HepG2 (cell line): Measurements from ENCODE around the gene EGFLAM. TPM values are rescaled to one million over a fixed set of nuclear protein-coding genes. Genes with fewer than 3 reads are reported as not detected.

Experiments
- ELF3 ChIP-seq: IDR thresholded peaks from 2 replicates; pipeline ENCODE4 v1.6.1; 2016; ENCODE audit warnings: missing genetic modification reagents, missing compliant biosample characterization
- FOXA3 ChIP-seq: IDR thresholded peaks from 2 replicates; pipeline ENCODE4 v1.6.1; 2016; ENCODE audit warnings: missing genetic modification reagents, missing compliant biosample characterization
- KDM3A ChIP-seq: IDR thresholded peaks from 2 replicates; pipeline ENCODE4 v1.6.1; 2018; ENCODE audit warnings: low read depth, missing compliant biosample characterization
- MED1 ChIP-seq: sonication (generic); formaldehyde crosslinking; IDR thresholded peaks from 2 replicates; pipeline ENCODE4 v1.4.0; 2020; ENCODE audit warnings: missing genetic modification reagents
- MIXL1 ChIP-seq: IDR thresholded peaks from 2 replicates; pipeline ENCODE4 v1.6.1; 2016
- NCOA1 ChIP-seq: sonication (generic); formaldehyde crosslinking; IDR thresholded peaks from 2 replicates; pipeline ENCODE4 v1.9.0; 2021; ENCODE audit warnings: missing genetic modification reagents
- SALL2 ChIP-seq: sonication (generic); formaldehyde crosslinking; IDR thresholded peaks from 2 replicates; pipeline ENCODE4 v1.8.1; 2023; ENCODE audit warnings: mild to moderate bottlenecking, missing genetic modification reagents, inconsistent platforms
- SMC3 ChIP-seq: IDR thresholded peaks from 2 replicates; pipeline ENCODE4 v1.6.1; 2011; ENCODE audit warnings: low read length, improper control_type of control experiment
- YEATS2 ChIP-seq: sonication (generic); formaldehyde crosslinking; IDR thresholded peaks from 2 replicates; pipeline ENCODE4 v1.4.0; 2020; ENCODE audit warnings: missing genetic modification reagents, borderline replicate concordance
- ZFX ChIP-seq: sonication (generic); formaldehyde crosslinking; IDR thresholded peaks from 2 replicates; pipeline ENCODE4 v1.4.0; 2020; ENCODE audit warnings: mild to moderate bottlenecking, low read depth, missing genetic modification reagents, moderate library complexity
- ZNF101 ChIP-seq: sonication (generic); formaldehyde crosslinking; IDR thresholded peaks from 2 replicates; pipeline ENCODE4 v1.4.0; 2020; ENCODE audit warnings: mild to moderate bottlenecking, low read depth, missing genetic modification reagents, borderline replicate concordance
- ZNF256 ChIP-seq: sonication (generic); formaldehyde crosslinking; conservative IDR thresholded peaks from 2 replicates; pipeline ENCODE4 v1.4.0; 2020; ENCODE audit warnings: missing genetic modification reagents
- ZNF446 ChIP-seq: sonication (generic); formaldehyde crosslinking; IDR thresholded peaks from 2 replicates; pipeline ENCODE4 v1.5.0; 2020; ENCODE audit warnings: mild to moderate bottlenecking, missing genetic modification reagents
- ZNF484 ChIP-seq: sonication (generic); formaldehyde crosslinking; IDR thresholded peaks from 2 replicates; pipeline ENCODE4 v1.5.1; 2020; ENCODE audit warnings: mild to moderate bottlenecking, low read depth, missing genetic modification reagents, borderline replicate concordance
- ZNF510 ChIP-seq: sonication (generic); formaldehyde crosslinking; IDR thresholded peaks from 2 replicates; pipeline ENCODE4 v1.4.0; 2020; ENCODE audit warnings: low read depth, mild to moderate bottlenecking, missing genetic modification reagents
- ZNF614 ChIP-seq: IDR thresholded peaks from 2 replicates; pipeline ENCODE4 v1.6.1; 2018; ENCODE audit warnings: missing biosample characterization, missing genetic modification reagents, inconsistent platforms, borderline replicate concordance
- ZNF788 ChIP-seq: sonication (generic); formaldehyde crosslinking; IDR thresholded peaks from 2 replicates; pipeline ENCODE4 v1.5.0; 2020; ENCODE audit warnings: mild to moderate bottlenecking, missing genetic modification reagents, borderline replicate concordance
- ZNF816 ChIP-seq: sonication (generic); formaldehyde crosslinking; IDR thresholded peaks from 2 replicates; pipeline ENCODE4 v1.8.0; 2022; ENCODE audit warnings: missing genetic modification reagents, mild to moderate bottlenecking, borderline replicate concordance
- ZSCAN31 ChIP-seq: sonication (generic); formaldehyde crosslinking; IDR thresholded peaks from 2 replicates; pipeline ENCODE4 v1.5.0; 2020; ENCODE audit warnings: low read depth, mild to moderate bottlenecking, missing genetic modification reagents
- polyA plus RNA-seq, 8 experiments: library from polyadenylated mRNA; depleted of rRNA in 3 of 8; stranded (reverse) in 7 of 8; unstranded in 1 of 8; fragments of >200 nt; fragmentation: Illumina TruSeq in 4 of 8; extraction: Trizol in 4 of 8; gene quantifications; 2 replicates each; pipeline versions ENCODE4 v1.2.1 to v1.2.3, GENCODE V29; 2011 to 2016; ENCODE audit warnings: low read depth in 4 of 8, missing spikeins in 1 of 8, mixed read lengths in 1 of 8; ENCODE audit not compliant: insufficient read depth in 1 of 8
- total RNA-seq, 5 experiments: library from RNA; depleted of rRNA; stranded (reverse); fragments of >200 nt; fragmentation: Illumina TruSeq; extraction: Trizol; gene quantifications; 2 replicates each; pipeline ENCODE4 v1.2.3, GENCODE V29; 2016; ENCODE audit warnings: low read depth in 1 of 5
- TF ChIP-seq, protein P1 (sequence below): sonication (generic); formaldehyde crosslinking; IDR thresholded peaks from 2 replicates; pipeline ENCODE4 v1.5.1; 2020; ENCODE audit warnings: mild to moderate bottlenecking, missing genetic modification reagents
- TF ChIP-seq, protein P2 (sequence below): IDR thresholded peaks from 2 replicates; pipeline ENCODE4 v1.6.1; 2012; ENCODE audit warnings: low read depth, low read length, improper control_type of control experiment
- TF ChIP-seq, protein P3 (sequence below): sonication (generic); formaldehyde crosslinking; IDR thresholded peaks from 2 replicates; pipeline ENCODE4 v1.4.0; 2020; ENCODE audit warnings: missing genetic modification reagents, mild to moderate bottlenecking, borderline replicate concordance

The EGFLAM gene
- total and polyA plus RNA-seq, 2 of the 13 experiments (the other 11 are each of a cell fraction or from before 2014, with no cell fraction given): not detected

DNA sequence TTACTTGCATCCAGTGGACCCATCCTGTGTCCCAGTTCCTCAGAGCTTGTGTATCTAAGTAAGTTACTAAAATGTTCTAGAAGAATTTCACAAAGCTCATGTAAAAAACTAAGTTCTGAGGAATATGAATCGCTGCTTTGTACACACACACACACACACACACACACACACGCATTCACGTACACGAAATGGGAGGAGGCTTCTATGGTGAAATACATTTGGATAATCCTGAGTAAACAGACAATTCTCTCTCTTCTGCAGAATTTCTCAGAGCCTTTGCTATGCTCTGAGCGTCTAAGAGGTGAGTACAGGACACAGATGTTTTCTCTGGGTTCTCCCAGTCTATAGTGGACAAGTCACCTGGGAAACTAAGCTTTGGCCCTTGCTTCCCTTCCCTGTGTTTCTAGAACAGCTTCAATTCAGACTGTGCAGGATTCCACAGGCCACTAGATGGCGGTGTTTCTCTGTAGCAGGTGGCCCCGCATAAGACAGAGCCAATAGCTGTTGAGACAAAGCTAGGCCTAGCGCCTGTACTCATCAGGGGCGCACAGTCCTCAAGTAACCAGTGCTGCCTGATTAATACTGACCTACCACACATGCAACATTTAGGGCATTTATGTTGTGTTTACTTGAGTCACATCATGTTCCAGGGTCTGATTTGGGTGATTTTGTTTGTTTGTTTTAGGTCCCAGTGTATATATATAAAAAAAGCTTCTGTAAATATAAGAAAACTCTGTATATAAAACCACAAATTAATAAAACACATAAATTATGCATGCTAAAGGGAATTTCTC lies 183.3 kb downstream of the EGFLAM start (continued):
- TF ChIP-seq ZNF510 (no peak), SALL2 (0 out of 2 replicates have a peak, but pooled peaks have one; percentile 26), FOXA3 (peak; percentile 49), ZSCAN31 (CRISPR knock-in tag) (0 out of 2 replicates have a peak, but pooled peaks have one; percentile 30), MIXL1 (peak; percentile 64; the same call in 1 of the 2 replicates), MED1 (no peak), ZNF101 (no peak), ZNF788 (CRISPR knock-in tag) (peak; percentile 67; the same call in 1 of the 2 replicates), KDM3A (0 out of 2 replicates have a peak, but pooled peaks have one; percentile 48), ZNF446 (CRISPR knock-in tag) (no peak), ZNF614 (CRISPR knock-in tag) (peak; percentile 71; the same call in 1 of the 2 replicates), NCOA1 (CRISPR knock-in tag) (no peak), ZNF816 (no peak), ZNF484 (CRISPR knock-in tag) (no peak), ZFX (CRISPR knock-in tag) (peak; percentile 86), YEATS2 (CRISPR knock-in tag) (peak; percentile 48; the same call in 1 of the 2 replicates), SMC3 (peak; percentile 99), ELF3 (0 out of 2 replicates have a peak, but pooled peaks have one; percentile 43), ZNF256 (CRISPR knock-in tag) (no peak)
- TF ChIP-seq, protein P1, sequence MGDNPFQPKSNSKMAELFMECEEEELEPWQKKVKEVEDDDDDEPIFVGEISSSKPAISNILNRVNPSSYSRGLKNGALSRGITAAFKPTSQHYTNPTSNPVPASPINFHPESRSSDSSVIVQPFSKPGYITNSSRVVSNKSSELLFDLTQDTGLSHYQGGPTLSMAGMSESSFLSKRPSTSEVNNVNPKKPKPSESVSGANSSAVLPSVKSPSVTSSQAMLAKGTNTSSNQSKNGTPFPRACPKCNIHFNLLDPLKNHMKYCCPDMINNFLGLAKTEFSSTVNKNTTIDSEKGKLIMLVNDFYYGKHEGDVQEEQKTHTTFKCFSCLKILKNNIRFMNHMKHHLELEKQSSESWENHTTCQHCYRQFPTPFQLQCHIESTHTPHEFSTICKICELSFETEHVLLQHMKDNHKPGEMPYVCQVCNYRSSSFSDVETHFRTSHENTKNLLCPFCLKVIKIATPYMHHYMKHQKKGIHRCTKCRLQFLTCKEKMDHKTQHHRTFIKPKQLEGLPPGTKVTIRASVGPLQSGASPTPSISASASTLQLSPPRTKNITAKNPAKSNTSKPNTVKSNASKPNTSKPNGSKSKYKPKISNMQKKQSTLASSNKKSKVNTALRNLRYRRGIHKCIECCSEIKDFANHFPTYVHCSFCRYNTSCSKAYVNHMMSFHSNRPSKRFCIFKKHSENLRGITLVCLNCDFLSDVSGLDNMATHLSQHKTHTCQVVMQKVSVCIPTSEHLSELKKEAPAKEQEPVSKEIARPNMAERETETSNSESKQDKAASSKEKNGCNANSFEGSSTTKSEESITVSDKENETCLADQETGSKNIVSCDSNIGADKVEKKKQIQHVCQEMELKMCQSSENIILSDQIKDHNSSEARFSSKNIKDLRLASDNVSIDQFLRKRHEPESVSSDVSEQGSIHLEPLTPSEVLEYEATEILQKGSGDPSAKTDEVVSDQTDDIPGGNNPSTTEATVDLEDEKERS: 0 out of 2 replicates have a peak, but pooled peaks have one; percentile 27
- TF ChIP-seq, protein P2, sequence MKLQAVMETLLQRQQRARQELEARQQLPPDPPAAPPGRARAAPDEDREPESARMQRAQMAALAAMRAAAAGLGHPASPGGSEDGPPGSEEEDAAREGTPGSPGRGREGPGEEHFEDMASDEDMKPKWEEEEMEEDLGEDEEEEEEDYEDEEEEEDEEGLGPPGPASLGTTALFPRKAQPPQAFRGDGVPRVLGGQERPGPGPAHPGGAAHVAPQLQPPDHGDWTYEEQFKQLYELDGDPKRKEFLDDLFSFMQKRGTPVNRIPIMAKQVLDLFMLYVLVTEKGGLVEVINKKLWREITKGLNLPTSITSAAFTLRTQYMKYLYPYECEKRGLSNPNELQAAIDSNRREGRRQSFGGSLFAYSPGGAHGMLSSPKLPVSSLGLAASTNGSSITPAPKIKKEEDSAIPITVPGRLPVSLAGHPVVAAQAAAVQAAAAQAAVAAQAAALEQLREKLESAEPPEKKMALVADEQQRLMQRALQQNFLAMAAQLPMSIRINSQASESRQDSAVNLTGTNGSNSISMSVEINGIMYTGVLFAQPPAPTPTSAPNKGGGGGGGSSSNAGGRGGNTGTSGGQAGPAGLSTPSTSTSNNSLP: peak; percentile 63
- TF ChIP-seq, protein P3, sequence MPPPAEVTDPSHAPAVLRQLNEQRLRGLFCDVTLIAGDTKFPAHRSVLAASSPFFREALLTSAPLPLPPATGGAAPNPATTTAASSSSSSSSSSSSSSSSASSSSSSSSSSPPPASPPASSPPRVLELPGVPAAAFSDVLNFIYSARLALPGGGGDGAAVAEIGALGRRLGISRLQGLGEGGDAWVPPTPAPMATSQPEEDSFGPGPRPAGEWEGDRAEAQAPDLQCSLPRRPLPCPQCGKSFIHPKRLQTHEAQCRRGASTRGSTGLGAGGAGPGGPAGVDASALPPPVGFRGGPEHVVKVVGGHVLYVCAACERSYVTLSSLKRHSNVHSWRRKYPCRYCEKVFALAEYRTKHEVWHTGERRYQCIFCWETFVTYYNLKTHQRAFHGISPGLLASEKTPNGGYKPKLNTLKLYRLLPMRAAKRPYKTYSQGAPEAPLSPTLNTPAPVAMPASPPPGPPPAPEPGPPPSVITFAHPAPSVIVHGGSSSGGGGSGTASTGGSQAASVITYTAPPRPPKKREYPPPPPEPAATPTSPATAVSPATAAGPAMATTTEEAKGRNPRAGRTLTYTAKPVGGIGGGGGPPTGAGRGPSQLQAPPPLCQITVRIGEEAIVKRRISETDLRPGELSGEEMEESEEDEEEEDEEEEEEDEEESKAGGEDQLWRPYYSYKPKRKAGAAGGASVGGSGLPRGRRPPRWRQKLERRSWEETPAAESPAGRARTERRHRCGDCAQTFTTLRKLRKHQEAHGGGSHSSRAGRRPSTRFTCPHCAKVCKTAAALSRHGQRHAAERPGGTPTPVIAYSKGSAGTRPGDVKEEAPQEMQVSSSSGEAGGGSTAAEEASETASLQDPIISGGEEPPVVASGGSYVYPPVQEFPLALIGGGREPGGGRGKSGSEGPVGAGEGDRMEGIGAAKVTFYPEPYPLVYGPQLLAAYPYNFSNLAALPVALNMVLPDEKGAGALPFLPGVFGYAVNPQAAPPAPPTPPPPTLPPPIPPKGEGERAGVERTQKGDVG: no peak
